Measurements from ENCODE around the gene MAP2K3. TPM values are rescaled to one million over a fixed set of nuclear protein-coding genes. Genes with fewer than 3 reads are reported as not detected.

The MAP2K3 gene
- total and polyA plus RNA-seq, 2 of the 8 experiments (the other 6 are each of a cell fraction or from before 2014, with no cell fraction given) = 16.9 to 33.5 TPM

DNA sequence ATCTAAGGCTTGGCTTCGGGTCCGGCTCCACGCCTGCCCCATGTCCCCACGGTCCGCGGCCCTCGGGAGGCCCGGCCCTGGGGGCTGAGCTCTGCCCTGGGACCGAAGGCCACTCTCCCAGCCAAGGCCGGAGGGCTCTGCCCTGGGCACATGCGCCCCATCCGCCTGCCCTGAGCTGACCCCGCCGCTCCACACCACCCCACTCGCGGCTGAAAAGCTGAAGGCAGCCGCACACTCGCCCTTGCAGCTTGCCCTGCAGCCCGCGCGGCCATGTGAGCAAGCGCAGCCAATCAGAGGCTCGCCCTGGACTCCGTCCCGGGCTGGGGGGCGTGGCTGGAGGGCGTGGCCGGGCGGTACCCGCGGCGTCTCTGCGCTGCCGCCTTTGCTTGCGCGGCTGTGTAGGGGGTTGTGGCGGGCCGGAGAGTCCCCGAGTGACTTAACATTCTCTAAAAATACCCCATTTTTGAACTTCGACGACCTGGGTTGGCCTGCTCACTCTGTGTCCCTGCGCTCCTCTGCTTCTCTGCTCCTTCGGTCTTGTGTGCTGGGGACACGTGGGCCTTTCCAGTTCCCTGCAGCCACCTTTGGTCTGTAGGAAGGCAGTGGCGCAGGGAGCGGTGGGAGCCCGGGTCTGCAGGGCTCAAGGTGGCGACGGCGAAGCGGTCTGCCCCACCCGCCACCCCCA, 8.8 kb upstream of the MAP2K3 start (continued):
- TF ChIP-seq, protein P1, sequence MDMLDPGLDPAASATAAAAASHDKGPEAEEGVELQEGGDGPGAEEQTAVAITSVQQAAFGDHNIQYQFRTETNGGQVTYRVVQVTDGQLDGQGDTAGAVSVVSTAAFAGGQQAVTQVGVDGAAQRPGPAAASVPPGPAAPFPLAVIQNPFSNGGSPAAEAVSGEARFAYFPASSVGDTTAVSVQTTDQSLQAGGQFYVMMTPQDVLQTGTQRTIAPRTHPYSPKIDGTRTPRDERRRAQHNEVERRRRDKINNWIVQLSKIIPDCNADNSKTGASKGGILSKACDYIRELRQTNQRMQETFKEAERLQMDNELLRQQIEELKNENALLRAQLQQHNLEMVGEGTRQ (IDR thresholded peaks at IDR 0.05; ENCODE audit: low read length) = peak; percentile 92
- peak; percentile 45 for TF ChIP-seq PHF8 (conservative IDR thresholded peaks at IDR 0.05; ENCODE audit: low read depth, low read length)
- TF ChIP-seq SUZ12 (IDR thresholded peaks at IDR 0.05; ENCODE audit: low read length) = no peak
- TF ChIP-seq CHD2 (IDR thresholded peaks at IDR 0.05; ENCODE audit: low read length) = no peak; the same call in 1 of the 2 replicates
- 0 out of 2 replicates have a peak, but pooled peaks have one; percentile 42 for TF ChIP-seq SP1 (IDR thresholded peaks at IDR 0.05; ENCODE audit: low read depth, low read length)
- peak in 1 of 2 experiments; percentile 80; a peak in 1 of 4 replicates for TF ChIP-seq HDAC2 (IDR thresholded peaks at IDR 0.05; ENCODE audit: borderline replicate concordance in 1 of 2, low read depth in 2 of 2, low read length in 2 of 2)
- TF ChIP-seq CBX5 (IDR thresholded peaks at IDR 0.05; ENCODE audit: low read depth, low read length) = no peak
- peak; percentile 29 for TF ChIP-seq RNF2 (IDR thresholded peaks at IDR 0.05; ENCODE audit: borderline replicate concordance, low read depth, low read length, missing control alignments, poor library complexity, severe bottlenecking)
- TF ChIP-seq POLR2AphosphoS5 (IDR thresholded peaks at IDR 0.05; ENCODE audit: low read depth, low read length) = no peak
- TF ChIP-seq POLR2A (IDR thresholded peaks at IDR 0.05; ENCODE audit: control extremely low read depth in 1 of 2, low read depth in 2 of 2, low read length in 2 of 2) = no peak
- peak in 1 of 3 experiments; percentile 3; a peak in 1 of 4 replicates for TF ChIP-seq CTCF (IDR thresholded peaks at IDR 0.05; ENCODE audit: control extremely low read depth in 1 of 3, insufficient read depth in 1 of 3, low read depth in 1 of 3, low read length in 3 of 3)
- TF ChIP-seq RAD21 (IDR thresholded peaks at IDR 0.05 in 1 of 2, conservative IDR thresholded peaks at IDR 0.05 in 1 of 2; ENCODE audit: low read depth in 2 of 2, low read length in 2 of 2) = peak in 1 of 2 experiments; percentile 22; a peak in 2 of 4 replicates
- no peak for TF ChIP-seq HDAC6 (IDR thresholded peaks at IDR 0.05; ENCODE audit: low read depth, low read length)
- 0 out of 2 replicates have a peak, but pooled peaks have one; percentile 19 for TF ChIP-seq TBP (IDR thresholded peaks at IDR 0.05; ENCODE audit: low read depth, low read length)
- peak; percentile 96 for TF ChIP-seq E2F6 (IDR thresholded peaks at IDR 0.05)
- TF ChIP-seq POU5F1 (IDR thresholded peaks at IDR 0.05; ENCODE audit: low read depth, low read length) = no peak
- no peak for TF ChIP-seq CEBPB (IDR thresholded peaks at IDR 0.05; ENCODE audit: low read depth, low read length)
- no peak for TF ChIP-seq NRF1 (IDR thresholded peaks at IDR 0.05; ENCODE audit: low read depth, low read length)
- TF ChIP-seq JUN (IDR thresholded peaks at IDR 0.05; ENCODE audit: low read depth, low read length) = no peak
